Upper lobe of right lung (tissue), 1 donor: ENCODE data around the gene GRID1. TPM values are rescaled to one million over a fixed set of nuclear protein-coding genes. Genes with fewer than 3 reads are reported as not detected.
A peak's percentile ranks its signal among the peaks of the same experiment; 100 is the strongest.

Source experiments
- ATAC-seq: fragments of 200-7000 bp; cut with Tn5 transposase; one replicate; pipeline ENCODE4 v1.9.1; 2020; ENCODE audit warnings: mild to moderate bottlenecking, moderate library complexity
- DNase-seq: peaks from one replicate; pipeline ENCODE4 v3.0.0-alpha.2; 2020
- H3K27ac ChIP-seq: fragments of 200-600 bp; one replicate; pipeline ENCODE4 v1.8.0; 2022
- H3K27me3 ChIP-seq: fragments of 200-600 bp; one replicate; pipeline ENCODE4 v1.8.0; 2022; ENCODE audit warnings: mild to moderate bottlenecking
- H3K36me3 ChIP-seq: fragments of 200-600 bp; one replicate; pipeline ENCODE4 v1.8.0; 2022
- H3K4me1 ChIP-seq: fragments of 200-600 bp; one replicate; pipeline ENCODE4 v1.8.0; 2022
- H3K4me3 ChIP-seq: fragments of 200-600 bp; one replicate; pipeline ENCODE4 v1.8.0; 2022; ENCODE audit warnings: mild to moderate bottlenecking
- H3K9me3 ChIP-seq: fragments of 200-600 bp; one replicate; pipeline ENCODE4 v1.8.0; 2022
- intact Hi-C: fragments of 100-400 bp; cut with DNase I; formaldehyde crosslinking; loops from one replicate; pipeline ENCODE4 v1.11.0; 2022
- total RNA-seq: library from RNA; stranded (reverse); fragmentation: NEBNext Ultra II Directional; extraction: Animal tissue kit (Norgen Biotek cat#: 25700); gene quantifications from one replicate; pipeline ENCODE4 v1.2.1, GENCODE V29; 2021
- TF ChIP-seq, protein P1 (sequence below): fragments of 200-600 bp; IDR thresholded peaks from one replicate; pipeline ENCODE4 v1.8.0; 2022; ENCODE audit warnings: antibody characterized with exemption
- donor health status: DM: no; HTN: yes; CAD: no; lungs with severe emphysema.

GRID1 gene
- total RNA-seq, 1 donor from 2014 or later = 3.0 TPM

DNA sequence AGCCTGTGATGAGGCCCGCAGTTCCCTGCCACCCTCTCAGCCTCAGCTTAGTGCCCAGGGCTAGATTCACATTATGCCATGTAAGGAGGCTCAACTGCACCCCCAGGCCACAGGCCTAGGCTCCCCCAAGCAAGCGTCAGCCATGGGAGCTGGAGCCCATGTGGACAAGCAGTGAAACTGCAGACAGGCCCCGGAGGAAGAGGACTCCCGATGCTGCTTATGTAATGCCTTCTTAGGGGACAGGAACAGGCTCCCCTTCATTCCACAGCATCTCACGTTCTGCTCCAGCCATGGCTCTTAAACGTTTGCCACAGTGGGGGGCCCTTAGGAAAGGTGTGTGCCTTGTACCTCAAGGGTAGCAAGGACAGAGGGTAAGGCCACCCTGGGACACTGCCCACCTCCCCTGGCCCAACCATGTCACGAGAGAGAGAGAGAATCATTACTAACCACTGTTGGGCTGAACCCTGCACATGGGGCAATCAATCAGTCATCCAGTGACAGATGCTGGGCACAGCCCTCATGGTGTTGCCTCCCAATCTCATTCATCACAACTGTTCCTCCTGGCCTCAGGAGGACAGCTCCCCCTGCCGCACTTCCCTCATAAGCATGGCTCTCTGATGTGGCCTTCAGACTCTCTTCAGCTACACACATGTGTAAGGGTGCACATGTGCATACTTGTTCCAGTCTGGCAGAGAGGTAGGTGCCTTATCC is 263.0 kb downstream of the GRID1 start:
- ATAC-seq (no peak), DNase-seq (no peak)
- Histone ChIP-seq H3K4me1 (no peaks in the 10 kb centered on the region), H3K27ac (no peak overlapping the region), H3K9me3 (no peaks in the 10 kb centered on the region), H3K27me3 (no peaks in the 10 kb centered on the region), H3K4me3 (no peak overlapping the region), H3K36me3 (no peaks in the 10 kb centered on the region)
- TF ChIP-seq, protein P1, sequence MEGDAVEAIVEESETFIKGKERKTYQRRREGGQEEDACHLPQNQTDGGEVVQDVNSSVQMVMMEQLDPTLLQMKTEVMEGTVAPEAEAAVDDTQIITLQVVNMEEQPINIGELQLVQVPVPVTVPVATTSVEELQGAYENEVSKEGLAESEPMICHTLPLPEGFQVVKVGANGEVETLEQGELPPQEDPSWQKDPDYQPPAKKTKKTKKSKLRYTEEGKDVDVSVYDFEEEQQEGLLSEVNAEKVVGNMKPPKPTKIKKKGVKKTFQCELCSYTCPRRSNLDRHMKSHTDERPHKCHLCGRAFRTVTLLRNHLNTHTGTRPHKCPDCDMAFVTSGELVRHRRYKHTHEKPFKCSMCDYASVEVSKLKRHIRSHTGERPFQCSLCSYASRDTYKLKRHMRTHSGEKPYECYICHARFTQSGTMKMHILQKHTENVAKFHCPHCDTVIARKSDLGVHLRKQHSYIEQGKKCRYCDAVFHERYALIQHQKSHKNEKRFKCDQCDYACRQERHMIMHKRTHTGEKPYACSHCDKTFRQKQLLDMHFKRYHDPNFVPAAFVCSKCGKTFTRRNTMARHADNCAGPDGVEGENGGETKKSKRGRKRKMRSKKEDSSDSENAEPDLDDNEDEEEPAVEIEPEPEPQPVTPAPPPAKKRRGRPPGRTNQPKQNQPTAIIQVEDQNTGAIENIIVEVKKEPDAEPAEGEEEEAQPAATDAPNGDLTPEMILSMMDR = no peak
- intact Hi-C loops = no loop called here

DNA sequence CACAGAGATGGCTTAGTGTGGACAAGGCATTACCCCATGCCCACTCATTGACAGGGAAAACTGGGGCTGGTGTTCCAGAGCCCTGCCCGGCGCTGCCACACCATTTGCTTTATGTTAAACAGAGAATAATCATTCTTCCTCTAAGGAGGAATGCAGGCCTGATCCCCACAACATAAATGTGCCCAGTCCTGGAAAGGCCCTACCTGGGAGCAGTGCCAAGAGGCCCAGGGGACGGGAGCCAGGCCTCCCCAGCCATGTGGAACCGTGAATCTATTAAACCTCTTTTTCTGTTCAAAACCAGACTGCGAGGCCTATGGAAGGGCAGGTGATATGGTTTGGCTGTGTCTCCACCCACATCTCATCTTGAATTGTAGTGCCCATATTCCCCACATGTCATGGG is 264.1 kb downstream of the GRID1 start:
- no peak overlapping the region for H3K27ac ChIP-seq
- intact Hi-C loops = no loop called here
- no peaks in the 10 kb centered on the region for H3K9me3 ChIP-seq
- ATAC-seq = no peak
- TF ChIP-seq, protein P1 = no peak
- H3K4me3 ChIP-seq = no peak overlapping the region
- DNase-seq = no peak
- no peaks in the 10 kb centered on the region for H3K4me1 ChIP-seq
- H3K27me3 ChIP-seq = no peaks in the 10 kb centered on the region
- no peaks in the 10 kb centered on the region for H3K36me3 ChIP-seq

DNA sequence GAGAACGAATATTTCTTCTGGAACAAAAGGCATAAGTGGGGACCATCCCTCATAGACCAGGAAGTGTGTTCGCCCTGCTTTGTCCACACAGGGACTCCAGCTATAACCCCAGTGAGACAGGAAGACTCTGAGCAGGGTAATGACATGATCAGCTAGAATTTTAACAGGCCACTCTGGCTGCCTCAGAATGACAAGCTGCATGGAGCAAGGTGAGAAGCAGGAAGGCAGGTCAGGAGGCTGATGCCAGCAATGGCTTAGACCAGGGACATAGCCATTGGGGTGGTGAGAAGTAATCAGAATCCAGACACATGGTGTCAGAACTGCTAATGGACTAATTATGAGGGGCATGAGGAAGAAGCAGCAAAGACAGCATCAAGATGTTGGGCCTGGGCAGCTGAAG is 264.6 kb downstream of the GRID1 start:
- TF ChIP-seq, protein P1 = no peak
- H3K4me3 ChIP-seq = no peak overlapping the region
- H3K4me1 ChIP-seq = no peaks in the 10 kb centered on the region
- no peak overlapping the region for H3K27ac ChIP-seq
- intact Hi-C loops = no loop called here
- no peaks in the 10 kb centered on the region for H3K9me3 ChIP-seq
- no peak for ATAC-seq
- no peaks in the 10 kb centered on the region for H3K36me3 ChIP-seq
- no peak for DNase-seq
- H3K27me3 ChIP-seq = no peaks in the 10 kb centered on the region

DNA sequence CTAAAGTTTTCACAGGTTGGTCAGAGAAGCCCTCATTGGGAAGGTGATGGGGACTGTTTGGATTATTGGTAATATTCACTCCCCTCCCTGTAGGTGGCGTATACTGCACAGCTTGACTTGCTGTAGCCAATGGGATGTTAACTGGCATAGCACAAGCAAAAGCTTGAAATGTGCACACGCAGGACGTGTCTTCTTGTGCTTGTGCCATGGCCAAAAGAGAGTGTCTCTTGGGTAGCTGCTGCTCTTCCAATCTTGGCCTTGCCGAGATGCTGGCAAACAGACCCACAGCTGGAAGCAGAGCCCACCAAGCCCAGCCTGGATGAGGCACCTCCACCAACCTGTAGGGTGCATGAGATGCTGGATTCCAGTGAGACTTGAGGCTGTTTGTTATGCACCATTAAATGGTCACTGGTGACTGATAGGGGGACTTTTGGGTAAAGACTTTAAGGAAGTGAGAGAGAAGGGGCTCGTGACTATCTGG is 266.0 kb downstream of the GRID1 start:
- Histone ChIP-seq H3K27ac (no peak overlapping the region), H3K9me3 (no peaks in the 10 kb centered on the region), H3K4me3 (no peak overlapping the region), H3K36me3 (no peaks in the 10 kb centered on the region), H3K27me3 (no peaks in the 10 kb centered on the region), H3K4me1 (no peaks in the 10 kb centered on the region)
- TF ChIP-seq, protein P1 = peak; percentile 37
- ATAC-seq (peak; percentile 67), DNase-seq (no peak)
- intact Hi-C loops = no loop called here

DNA sequence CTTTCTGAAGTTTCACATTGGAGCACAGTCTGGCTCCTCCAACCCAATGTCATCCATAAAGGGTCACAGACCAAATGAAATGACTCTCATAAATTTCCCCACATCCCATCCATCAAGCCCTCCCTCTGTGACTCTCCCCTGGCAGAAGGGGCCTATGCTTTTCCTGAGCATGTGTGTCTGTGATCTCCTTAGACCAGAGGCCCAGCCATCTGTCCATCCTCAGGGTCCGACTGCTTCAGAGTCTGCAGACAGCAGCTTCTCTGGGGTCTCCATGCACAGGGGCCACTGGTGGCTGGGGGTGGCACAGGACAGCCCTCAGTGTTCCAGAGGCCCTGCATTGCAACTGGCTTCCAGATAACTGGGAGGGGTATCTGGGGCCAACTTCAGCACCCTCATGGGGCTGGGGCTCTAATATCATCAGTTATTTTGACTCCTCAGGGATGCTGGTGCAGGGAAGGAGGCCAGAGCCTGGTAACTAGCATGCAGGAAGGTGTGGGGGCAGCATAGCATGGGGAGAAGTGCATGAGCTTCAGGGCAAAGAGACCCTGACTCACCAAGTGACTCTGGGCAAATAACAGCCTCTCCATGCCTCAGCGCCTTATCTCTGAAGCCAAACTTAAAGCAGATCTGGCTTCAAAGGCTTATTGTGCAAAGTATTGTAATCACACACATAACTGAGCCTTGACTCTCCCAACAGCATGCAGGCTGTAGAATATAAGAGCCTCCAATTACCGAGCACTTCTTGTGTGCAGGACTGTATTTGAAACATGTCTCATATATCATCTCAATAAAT is 266.9 kb downstream of the GRID1 start:
- TF ChIP-seq, protein P1 = no peak
- DNase-seq = no peak
- no peaks in the 10 kb centered on the region for H3K27me3 ChIP-seq
- no peaks in the 10 kb centered on the region for H3K36me3 ChIP-seq
- no peak overlapping the region for H3K27ac ChIP-seq
- intact Hi-C loops = no loop called here
- ATAC-seq = no peak
- H3K9me3 ChIP-seq = no peaks in the 10 kb centered on the region
- no peak overlapping the region for H3K4me3 ChIP-seq
- H3K4me1 ChIP-seq = no peaks in the 10 kb centered on the region
